AG08395 (cell line): ENCODE data around the gene FADS2.

Source experiments
- DNase-seq: peaks from one replicate; pipeline ENCODE4 v3.0.0; 2012; ENCODE audit warnings: mixed read lengths, low spot score

FADS2 gene

GRCh38 chr11:61826930-61827570 lies 1.1 kb upstream of the FADS2 start:
- DNase-seq = no peak

DNA sequence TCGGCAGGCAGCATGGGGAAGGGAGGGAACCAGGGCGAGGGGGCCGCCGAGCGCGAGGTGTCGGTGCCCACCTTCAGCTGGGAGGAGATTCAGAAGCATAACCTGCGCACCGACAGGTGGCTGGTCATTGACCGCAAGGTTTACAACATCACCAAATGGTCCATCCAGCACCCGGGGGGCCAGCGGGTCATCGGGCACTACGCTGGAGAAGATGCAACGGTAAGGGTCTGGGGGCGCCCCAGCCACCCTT lies 204 bp downstream of the FADS2 start:
- DNase-seq = no peak

GRCh38 chr11:61828629-61829407 lies 718 bp downstream of the FADS2 start:
- peak; percentile 19 for DNase-seq

GRCh38 chr11:61829806-61830205 lies 1.7 kb downstream of the FADS2 start:
- DNase-seq = no peak

- peak; percentile 52 for DNase-seq
These were observed 2.4 kb downstream of the FADS2 start for GRCh38 chr11:61830237-61831105.

DNA sequence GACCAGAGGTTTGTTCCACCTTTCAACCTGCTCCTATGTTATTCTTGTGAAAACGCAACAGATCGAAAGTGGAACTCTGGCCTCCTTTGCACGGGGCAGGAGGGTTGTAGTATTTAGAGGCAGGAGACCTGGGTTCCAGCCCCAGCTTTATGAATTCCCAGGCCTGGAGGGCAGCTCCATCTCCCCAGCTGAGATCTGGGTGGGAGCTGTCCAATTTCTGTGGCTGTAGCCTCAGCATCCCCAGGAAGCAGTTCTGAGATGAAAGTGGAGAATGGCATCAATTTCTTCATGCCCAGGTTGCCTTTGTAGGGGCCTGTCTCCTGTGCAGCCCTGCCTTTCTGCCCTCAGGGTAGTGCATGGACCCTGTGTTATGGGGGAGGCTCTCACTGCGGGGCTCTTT lies 4.1 kb downstream of the FADS2 start:
- no peak for DNase-seq

- DNase-seq = no peak
These were observed 4.7 kb downstream of the FADS2 start for GRCh38 chr11:61832754-61833153.

GRCh38 chr11:61833471-61833870 lies 5.4 kb downstream of the FADS2 start:
- DNase-seq = no peak

GRCh38 chr11:61833926-61834277 lies 5.8 kb downstream of the FADS2 start:
- no peak for DNase-seq

DNA sequence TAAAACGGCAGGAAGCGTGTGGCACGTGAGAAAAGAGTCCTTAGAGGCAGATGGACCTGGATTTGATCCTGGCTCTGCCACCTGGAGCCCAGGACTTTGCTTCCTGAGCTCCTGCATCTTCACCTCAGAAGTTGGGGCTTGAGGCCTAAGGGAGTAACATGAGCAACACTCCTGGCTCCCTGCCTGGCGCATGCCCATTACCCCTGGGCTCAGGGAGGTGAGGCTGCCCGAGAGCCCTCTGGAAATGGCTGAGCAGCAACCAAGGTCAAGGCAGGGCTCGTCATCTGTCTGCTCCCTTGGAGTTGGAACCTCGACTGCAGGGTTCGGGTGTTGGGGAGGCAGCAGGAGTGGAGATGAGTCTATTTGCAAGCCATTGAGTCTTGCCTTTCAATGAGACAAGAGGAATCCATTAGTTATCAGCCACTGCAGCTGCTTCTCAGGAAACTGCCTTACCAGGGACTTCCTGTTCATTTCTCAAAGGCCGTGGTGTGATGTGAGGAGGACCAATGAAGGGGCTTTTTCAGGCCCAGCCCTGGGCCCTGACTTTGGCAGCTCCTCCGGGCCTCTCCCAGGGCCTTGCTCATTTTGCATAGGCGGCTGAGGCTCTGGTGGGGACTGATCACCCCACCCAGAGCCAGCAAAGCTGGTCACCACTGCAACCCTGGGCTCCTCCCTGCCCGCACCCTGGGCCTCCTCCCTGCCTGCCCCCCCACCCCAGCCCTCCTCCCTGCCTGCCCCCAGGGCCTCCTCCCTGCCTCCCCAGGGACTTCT lies 6.4 kb downstream of the FADS2 start:
- peak; percentile 53 for DNase-seq

- no peak for DNase-seq
These were observed 8.1 kb downstream of the FADS2 start for GRCh38 chr11:61836193-61836592.

DNA sequence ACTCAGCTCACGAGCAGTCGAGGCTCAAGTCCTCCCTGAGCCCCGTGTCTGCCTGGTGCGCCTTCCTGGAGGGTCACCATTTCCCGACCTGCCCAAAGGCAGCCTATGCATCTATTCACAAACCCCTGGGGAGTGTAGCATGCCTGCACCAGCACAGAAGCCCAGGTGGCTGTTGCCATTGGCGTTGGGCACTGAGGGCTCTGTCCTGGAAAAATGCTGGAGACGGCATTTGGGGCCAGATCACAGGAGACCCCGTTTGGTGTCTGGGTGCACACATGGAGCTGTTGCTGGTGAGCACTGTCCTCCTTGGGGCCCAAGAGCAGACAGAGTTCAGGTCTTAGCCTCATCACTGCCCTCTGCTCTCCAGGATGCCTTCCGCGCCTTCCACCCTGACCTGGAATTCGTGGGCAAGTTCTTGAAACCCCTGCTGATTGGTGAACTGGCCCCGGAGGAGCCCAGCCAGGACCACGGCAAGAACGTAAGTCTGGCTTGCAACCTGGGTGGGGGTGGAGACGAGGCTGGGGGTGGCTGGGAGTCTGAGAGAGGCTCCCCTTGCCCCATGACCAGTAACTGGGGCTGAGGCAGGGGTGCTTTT lies 9.4 kb downstream of the FADS2 start:
- no peak for DNase-seq

DNA sequence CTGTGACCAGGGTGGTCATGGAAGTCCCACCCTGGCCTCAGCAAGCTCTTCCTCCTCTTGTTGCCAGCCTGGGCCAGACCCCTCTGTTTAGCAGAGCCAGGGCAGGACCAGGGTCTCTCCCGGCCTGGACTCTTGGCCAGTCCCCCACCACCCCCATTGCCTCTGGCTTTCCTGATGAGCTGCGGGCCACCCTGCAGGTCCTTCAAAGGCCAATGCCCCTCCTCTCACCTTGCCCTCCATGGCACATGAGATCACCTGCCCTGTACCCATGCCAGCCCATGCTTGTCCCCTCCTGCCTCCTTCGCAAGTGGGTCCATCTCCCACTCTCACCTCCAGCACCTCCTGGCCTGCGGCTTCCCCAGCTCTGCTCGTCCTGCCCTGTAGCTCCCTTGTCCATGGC lies 10.4 kb downstream of the FADS2 start:
- DNase-seq = no peak

GRCh38 chr11:61838921-61839320 lies 10.8 kb downstream of the FADS2 start:
- no peak for DNase-seq

DNA sequence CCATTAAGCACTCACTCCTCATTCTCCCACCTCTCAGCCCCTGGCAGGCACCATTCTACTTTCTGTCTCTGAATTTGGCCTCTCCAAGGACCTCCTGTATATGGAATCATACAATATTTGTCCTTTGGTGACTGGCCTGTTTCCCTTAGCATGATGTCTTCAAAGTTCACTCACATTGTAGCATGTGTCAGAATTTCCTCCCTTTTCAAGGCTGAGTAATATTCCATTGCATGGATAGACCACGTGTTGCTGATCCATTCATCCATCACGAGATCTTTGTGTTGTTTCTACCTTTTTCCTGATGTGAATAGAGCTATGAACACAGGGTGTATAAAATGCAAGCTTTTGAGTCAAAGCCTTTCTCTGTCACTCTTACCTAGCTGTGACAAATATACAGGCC lies 11.6 kb downstream of the FADS2 start:
- no peak for DNase-seq

DNA sequence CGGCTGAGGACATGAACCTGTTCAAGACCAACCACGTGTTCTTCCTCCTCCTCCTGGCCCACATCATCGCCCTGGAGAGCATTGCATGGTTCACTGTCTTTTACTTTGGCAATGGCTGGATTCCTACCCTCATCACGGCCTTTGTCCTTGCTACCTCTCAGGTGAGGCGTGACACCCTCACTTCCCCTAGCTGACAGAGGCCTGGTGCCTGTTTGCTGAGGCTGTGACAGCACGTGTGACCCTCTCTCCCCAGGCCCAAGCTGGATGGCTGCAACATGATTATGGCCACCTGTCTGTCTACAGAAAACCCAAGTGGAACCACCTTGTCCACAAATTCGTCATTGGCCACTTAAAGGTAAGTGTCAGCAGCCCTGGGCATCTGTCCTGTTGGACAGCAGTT lies 12.3 kb downstream of the FADS2 start:
- DNase-seq = no peak

- DNase-seq = no peak
These were observed 13.8 kb downstream of the FADS2 start for GRCh38 chr11:61841636-61842527.

- DNase-seq = no peak
These were observed 14.4 kb downstream of the FADS2 start for GRCh38 chr11:61842528-61842820.

GRCh38 chr11:61844909-61845565 lies 16.9 kb downstream of the FADS2 start:
- no peak for DNase-seq

DNA sequence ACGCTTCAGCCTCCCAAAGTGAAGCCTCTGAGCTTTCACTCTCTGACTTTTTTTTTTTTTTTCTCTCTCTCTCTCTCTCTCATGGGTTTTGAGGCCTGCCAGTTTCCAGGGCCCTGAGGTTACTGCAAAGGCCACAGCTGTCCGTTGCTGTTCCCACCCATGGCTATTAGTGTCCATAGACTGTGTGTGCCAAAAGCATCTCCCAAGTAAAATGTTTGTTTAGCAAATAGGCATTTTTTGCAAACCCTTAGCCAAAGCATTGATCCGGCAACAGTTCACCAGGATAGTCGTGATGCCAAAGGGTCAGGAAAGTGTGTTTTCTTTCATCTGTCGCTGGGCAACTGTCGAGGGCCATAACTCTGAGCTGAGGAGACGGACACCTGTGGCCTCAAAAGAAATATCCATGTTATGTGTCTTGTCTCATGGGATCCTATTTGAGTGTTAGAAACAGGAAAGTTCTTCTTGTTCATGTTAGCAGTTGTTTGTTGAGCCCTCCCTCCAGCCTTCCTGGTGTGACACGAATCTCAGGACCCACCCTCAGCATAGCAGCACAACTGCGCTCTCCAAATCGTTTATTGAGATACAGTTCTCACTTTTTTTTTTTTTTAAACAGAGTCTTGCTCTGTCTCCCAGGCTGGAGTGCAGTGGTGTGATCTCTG lies 18.4 kb downstream of the FADS2 start:
- no peak for DNase-seq
